Lower leg skin (tissue), 4 donors: ENCODE results near the gene CDR2. TPM values are rescaled to one million over a fixed set of nuclear protein-coding genes. Genes with fewer than 3 reads are reported as not detected.

ENCODE experiments used
- DNase-seq, 2 donors: peaks; one replicate each; pipeline ENCODE4 v3.0.0-alpha.2; 2019; ENCODE audit warnings: low spot score in 2 of 2
- H3K4me3 ChIP-seq: fragments of 200-600 bp; sonication (generic); 2 replicates; pipeline ENCODE4 v1.5.1; 2017; ENCODE audit warnings: mild to moderate bottlenecking, low read depth; ENCODE audit not compliant: poor library complexity, severe bottlenecking
- POLR2A ChIP-seq, 2 donors: fragments of 450-650 bp; IDR thresholded peaks; one replicate each; pipeline ENCODE4 v1.6.1; 2016 to 2017; ENCODE audit warnings: antibody characterized with exemption in 2 of 2, mild to moderate bottlenecking in 1 of 2, moderate library complexity in 1 of 2
- WGBS, 2 donors: methylation state at CpG; one replicate each; pipeline ENCODE4 v1.1.5; 2018; 5-methylcytosine and 5-hydroxymethylcytosine counted together
- intact Hi-C: fragments of 100-400 bp; cut with DNase I; formaldehyde crosslinking; loops from one replicate; pipeline ENCODE4 v1.15.0; 2023; ENCODE audit warnings: low total_unique reads
- total RNA-seq, 4 donors: library from RNA; depleted of rRNA; stranded (reverse); fragments of >200 nt; gene quantifications; one replicate each; pipeline ENCODE4 v1.1.0, GENCODE V29; 2016
- TF ChIP-seq, protein P1 (sequence below), 3 donors: fragments of 450-650 bp; IDR thresholded peaks; one replicate each; pipeline ENCODE4 v1.5.1; 2016; ENCODE audit warnings: antibody characterized with exemption in 3 of 3, mild to moderate bottlenecking in 3 of 3, moderate library complexity in 2 of 3

The CDR2 gene
- total RNA-seq, 4 donors from 2014 or later = 8.5 to 30.3 (median 16.2) TPM

DNA sequence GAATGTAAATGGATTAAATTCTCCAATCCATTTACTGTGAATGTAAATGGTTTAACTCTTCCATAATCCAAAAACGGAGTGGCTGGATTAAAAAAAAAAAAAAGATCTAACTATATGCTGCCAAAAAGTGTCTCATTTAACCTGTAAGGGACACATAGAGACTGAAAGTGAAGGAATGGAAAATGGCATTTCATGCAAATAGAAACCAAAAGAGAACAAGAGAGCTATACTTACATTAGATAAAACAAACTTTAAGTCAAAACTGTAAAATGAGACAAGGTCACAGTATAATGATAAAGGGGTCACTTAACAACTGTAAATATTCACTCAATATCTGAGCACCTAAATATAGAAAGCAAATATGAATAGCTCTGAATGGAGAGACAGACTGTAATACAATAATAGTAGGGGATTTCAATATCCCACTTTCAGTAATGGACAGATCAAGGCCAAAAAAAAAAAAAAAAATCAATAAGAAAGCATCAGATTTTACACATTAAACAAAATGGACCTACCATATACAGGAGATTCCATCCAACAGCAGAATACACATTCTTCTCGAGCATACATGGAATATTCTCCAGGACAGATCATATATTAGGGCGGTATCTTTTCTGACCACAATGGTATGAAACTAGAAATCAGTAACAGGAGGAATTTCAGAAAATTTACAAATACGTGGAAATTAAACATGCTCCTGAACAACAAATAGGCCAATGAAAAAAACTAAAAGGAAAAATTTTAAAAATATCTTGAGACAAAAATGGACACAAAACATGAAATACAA, 36.4 kb downstream of the CDR2 start:
- no peak for DNase-seq
- TF ChIP-seq POLR2A (IDR thresholded peaks at IDR 0.05) = no peak
- TF ChIP-seq, protein P1, sequence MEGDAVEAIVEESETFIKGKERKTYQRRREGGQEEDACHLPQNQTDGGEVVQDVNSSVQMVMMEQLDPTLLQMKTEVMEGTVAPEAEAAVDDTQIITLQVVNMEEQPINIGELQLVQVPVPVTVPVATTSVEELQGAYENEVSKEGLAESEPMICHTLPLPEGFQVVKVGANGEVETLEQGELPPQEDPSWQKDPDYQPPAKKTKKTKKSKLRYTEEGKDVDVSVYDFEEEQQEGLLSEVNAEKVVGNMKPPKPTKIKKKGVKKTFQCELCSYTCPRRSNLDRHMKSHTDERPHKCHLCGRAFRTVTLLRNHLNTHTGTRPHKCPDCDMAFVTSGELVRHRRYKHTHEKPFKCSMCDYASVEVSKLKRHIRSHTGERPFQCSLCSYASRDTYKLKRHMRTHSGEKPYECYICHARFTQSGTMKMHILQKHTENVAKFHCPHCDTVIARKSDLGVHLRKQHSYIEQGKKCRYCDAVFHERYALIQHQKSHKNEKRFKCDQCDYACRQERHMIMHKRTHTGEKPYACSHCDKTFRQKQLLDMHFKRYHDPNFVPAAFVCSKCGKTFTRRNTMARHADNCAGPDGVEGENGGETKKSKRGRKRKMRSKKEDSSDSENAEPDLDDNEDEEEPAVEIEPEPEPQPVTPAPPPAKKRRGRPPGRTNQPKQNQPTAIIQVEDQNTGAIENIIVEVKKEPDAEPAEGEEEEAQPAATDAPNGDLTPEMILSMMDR (IDR thresholded peaks at IDR 0.05) = no peak

DNA sequence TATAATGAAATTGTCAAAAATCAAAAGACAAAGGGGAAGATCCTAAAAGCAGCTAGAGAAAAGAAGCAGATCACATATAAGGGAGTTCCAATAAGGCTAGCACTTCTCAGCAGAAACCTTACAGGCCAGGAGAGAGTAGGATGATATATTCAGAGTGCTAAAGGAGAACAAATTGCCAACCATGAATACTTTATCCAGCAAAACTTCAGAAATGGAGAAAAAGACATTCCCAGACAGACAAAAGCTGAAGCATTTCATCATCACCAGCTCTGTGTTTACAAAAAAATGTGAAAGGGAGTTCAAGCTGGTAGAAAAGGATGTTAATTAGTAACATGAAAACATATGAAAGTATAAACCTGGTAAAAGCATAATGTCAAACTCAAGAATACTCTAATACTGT, 37.4 kb downstream of the CDR2 start:
- no peak for DNase-seq
- no peak overlapping the region for H3K4me3 ChIP-seq
- intact Hi-C loops = no loop called here
- TF ChIP-seq, protein P1 (IDR thresholded peaks at IDR 0.05) = no peak
- TF ChIP-seq POLR2A (IDR thresholded peaks at IDR 0.05) = no peak

More for the DNA sequence above, 36.4 kb downstream of the CDR2 start:
- WGBS, 2 donors = 91 to 96% methylated on average over 4 of the region's 4 CpGs
- intact Hi-C loops = no loop called here
- no peak overlapping the region for H3K4me3 ChIP-seq

DNA sequence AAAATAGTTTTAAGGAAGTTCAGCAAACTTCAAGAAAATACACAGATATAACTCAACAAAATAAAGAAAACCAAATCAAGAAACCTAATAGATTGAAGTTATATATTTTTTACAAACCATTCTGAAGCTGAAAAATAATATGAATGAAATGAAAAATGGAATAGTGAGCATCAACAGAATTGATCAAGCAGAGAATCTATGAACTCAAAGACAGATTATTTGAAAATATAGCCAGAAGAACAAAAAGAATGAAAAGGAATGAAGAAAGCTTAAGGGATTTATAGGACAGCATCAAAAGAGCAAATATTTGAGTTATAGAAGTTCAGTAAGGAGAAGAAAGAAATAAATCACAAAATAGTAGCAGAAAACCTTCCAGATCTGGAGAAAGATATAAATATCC, 37.8 kb downstream of the CDR2 start:
- intact Hi-C loops = no loop called here
- H3K4me3 ChIP-seq = no peak overlapping the region
- no peak for DNase-seq
- TF ChIP-seq, protein P1 (IDR thresholded peaks at IDR 0.05) = no peak
- TF ChIP-seq POLR2A (IDR thresholded peaks at IDR 0.05) = no peak

DNA sequence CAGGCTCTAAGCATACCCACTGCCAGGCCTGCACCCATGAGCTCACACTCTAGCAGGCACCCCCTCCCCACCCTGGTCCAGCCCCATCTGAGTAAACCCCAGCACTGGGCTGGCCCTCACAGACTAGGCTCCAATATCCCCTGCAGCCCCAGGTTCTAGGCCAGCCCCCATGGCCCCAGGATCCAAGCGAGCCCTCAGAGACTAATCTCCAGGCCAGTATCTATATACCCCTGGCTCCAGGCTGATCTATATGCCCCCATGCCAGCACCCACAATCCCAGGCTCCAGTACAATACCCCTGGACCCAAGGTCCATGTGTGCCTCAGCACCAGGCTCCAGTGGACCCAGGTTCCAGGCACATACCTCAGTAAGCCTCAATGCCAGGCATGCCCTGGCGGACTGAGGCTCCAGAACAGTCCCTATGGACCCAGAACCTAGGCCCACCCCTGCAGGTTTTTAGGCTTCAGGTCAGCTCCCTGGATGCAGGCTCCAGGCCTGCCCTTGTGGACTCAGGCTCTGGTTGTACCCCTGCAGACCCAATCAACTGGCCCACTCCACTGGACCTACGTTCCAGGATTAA, 38.7 kb downstream of the CDR2 start:
- intact Hi-C loops = no loop called here
- H3K4me3 ChIP-seq = no peak overlapping the region
- no peak for DNase-seq
- 67 to 100% methylated on average over 3 of the region's 3 CpGs for WGBS, 2 donors
- TF ChIP-seq POLR2A (IDR thresholded peaks at IDR 0.05) = no peak
- TF ChIP-seq, protein P1 (IDR thresholded peaks at IDR 0.05) = no peak

DNA sequence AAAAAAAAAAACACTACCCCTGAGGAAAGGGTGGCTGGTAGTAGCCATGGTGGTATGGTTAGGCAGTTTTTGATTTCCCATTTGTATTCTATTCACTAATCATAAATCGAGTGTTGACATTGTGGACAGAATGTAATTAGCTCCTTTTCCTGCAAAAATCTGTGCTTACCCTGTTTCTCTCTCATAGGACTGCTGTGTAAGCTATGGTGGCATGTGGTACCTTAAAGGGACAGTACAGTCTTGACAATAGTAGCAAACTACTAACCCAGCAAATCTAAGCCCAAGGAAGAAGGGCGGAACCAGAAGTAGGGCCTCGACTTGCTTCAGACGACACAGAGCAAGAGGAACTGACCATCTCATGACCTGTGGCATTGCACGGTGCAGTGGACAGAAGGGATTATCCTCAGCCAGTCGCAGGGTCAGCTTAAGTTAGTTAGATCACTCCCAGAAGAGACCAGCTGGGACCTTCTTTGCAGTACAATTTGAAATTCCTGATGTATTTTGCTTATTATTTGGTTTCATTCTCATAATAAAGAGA, 40.9 kb downstream of the CDR2 start:
- 72 to 86% methylated on average over 6 of the region's 6 CpGs for WGBS, 2 donors
- TF ChIP-seq, protein P1 (IDR thresholded peaks at IDR 0.05) = no peak
- intact Hi-C loops = no loop called here
- H3K4me3 ChIP-seq = no peak overlapping the region
- peak in 1 of 2 donors; percentile 74 for DNase-seq
